ENCODE measurements around the gene REPS1.

REPS1 gene

GRCh38 chr6:138926579-138926978 is 61.5 kb downstream of the REPS1 start:
- DNase-seq (ENCODE audit: low read depth in 2 of 2) = no peak

- no peak for DNase-seq (ENCODE audit: low read depth in 2 of 2)
Observed at GRCh38 chr6:138925806-138926205, 62.2 kb downstream of the REPS1 start.

GRCh38 chr6:138923561-138923960 is 64.5 kb downstream of the REPS1 start:
- no peak for DNase-seq (ENCODE audit: low read depth in 2 of 2)

- no peak for DNase-seq (ENCODE audit: low read depth in 2 of 2)
Observed at GRCh38 chr6:138920906-138921305, 67.1 kb downstream of the REPS1 start.

- DNase-seq (ENCODE audit: low read depth in 2 of 2) = no peak
Observed at GRCh38 chr6:138914701-138915100, 73.4 kb downstream of the REPS1 start.

- DNase-seq (ENCODE audit: low read depth in 2 of 2) = no peak
Observed at GRCh38 chr6:138912308-138912707, 75.7 kb downstream of the REPS1 start.

GRCh38 chr6:138909975-138910374 is 78.1 kb downstream of the REPS1 start:
- no peak for DNase-seq (ENCODE audit: low read depth in 2 of 2)

- no peak for DNase-seq (ENCODE audit: low read depth in 2 of 2)
Observed at GRCh38 chr6:138909511-138909910, 78.5 kb downstream of the REPS1 start.

- no peak for DNase-seq (ENCODE audit: low read depth in 2 of 2)
Observed at GRCh38 chr6:138907167-138907566, 80.9 kb downstream of the REPS1 start.

GRCh38 chr6:138897031-138897430 is 91.0 kb downstream of the REPS1 start:
- DNase-seq (ENCODE audit: low read depth in 2 of 2) = no peak

- no peak for DNase-seq (ENCODE audit: low read depth in 2 of 2)
Observed at GRCh38 chr6:138896104-138896756, 91.8 kb downstream of the REPS1 start.

GRCh38 chr6:138891255-138891986 is 96.6 kb downstream of the REPS1 start:
- no peak for DNase-seq (ENCODE audit: low read depth in 2 of 2)

GRCh38 chr6:138885156-138885819 is 102.8 kb downstream of the REPS1 start:
- DNase-seq (ENCODE audit: low read depth in 2 of 2) = no peak

- DNase-seq (ENCODE audit: low read depth in 2 of 2) = no peak
Observed at GRCh38 chr6:138882369-138883017, 105.6 kb downstream of the REPS1 start.

- DNase-seq (ENCODE audit: low read depth in 2 of 2) = no peak
Observed at GRCh38 chr6:138873191-138873590, 114.9 kb downstream of the REPS1 start.

- DNase-seq (ENCODE audit: low read depth in 2 of 2) = no peak
Observed at GRCh38 chr6:138869398-138869797, 118.7 kb downstream of the REPS1 start.

GRCh38 chr6:138868181-138868580 is 119.9 kb downstream of the REPS1 start:
- DNase-seq (ENCODE audit: low read depth in 2 of 2) = no peak

GRCh38 chr6:138865480-138866109 is 122.5 kb downstream of the REPS1 start:
- no peak for DNase-seq (ENCODE audit: low read depth in 2 of 2)

GRCh38 chr6:138864343-138864890 is 123.6 kb downstream of the REPS1 start:
- no peak for DNase-seq (ENCODE audit: low read depth in 2 of 2)

- DNase-seq (ENCODE audit: low read depth in 2 of 2) = no peak
Observed at GRCh38 chr6:138863321-138863720, 124.7 kb downstream of the REPS1 start.

GRCh38 chr6:138862456-138862855 is 125.6 kb downstream of the REPS1 start:
- DNase-seq (ENCODE audit: low read depth in 2 of 2) = no peak

GRCh38 chr6:138857775-138858174 is 130.3 kb downstream of the REPS1 start:
- no peak for DNase-seq (ENCODE audit: low read depth in 2 of 2)

Data from stimulated activated CD8-positive, alpha-beta memory T cell treated with anti-CD3 and anti-CD28 coated beads, Interleukin-7, amount 100 ng/mL, for 1 hour (primary cell).